ENCODE data around the gene TMEM252. TPM values are rescaled to one million over a fixed set of nuclear protein-coding genes. Genes with fewer than 3 reads are reported as not detected.
A peak's percentile ranks its signal among the peaks of the same experiment; 100 is the strongest.

The TMEM252 gene, protein sequence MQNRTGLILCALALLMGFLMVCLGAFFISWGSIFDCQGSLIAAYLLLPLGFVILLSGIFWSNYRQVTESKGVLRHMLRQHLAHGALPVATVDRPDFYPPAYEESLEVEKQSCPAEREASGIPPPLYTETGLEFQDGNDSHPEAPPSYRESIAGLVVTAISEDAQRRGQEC
- not detected in 2 replicates for total RNA-seq (ENCODE audit: low replicate concordance)

DNA sequence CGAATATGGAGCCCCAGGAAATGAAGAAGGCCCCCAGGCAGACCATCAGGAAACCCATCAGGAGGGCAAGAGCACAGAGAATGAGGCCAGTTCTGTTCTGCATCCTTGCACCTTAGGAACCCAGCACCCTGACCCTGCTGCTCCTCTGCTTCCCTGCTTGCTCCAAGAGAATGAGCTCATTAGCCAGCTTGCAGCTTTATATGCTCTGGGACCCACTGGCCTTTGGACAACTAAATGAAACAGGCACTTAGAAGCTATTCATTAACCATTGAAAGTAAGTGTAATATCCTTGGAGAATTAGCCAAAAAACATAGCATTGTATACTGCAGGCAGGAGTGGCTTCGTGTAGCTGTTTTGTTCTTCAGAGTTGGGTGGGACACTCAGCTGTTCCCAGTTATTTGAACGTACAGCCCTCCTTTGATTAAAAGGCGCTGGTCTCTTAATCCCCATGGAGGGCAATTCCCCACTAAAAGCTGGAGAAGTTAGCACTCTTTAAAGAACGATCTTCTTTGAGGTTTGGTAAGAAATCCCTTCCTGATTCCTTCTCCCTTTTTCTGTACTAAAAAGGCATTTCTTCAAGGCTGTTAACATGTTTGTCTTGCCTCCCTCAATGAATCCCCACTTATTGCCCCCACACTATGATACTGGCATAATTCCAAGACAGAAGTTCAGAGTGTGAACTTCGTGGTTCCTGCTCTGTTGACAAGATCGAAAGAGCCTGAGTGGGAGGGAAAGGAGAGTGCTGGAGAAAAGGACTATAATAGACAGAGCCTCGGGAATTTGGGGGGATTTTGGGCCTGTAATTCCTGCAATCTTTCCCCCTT, at the start of gene TMEM252:
TMEM252 (minus strand) TSS at position 172 of the 824 bp plus-strand sequence; CDS start at position 103, 69 bp downstream.
- TF ChIP-seq, protein P1, sequence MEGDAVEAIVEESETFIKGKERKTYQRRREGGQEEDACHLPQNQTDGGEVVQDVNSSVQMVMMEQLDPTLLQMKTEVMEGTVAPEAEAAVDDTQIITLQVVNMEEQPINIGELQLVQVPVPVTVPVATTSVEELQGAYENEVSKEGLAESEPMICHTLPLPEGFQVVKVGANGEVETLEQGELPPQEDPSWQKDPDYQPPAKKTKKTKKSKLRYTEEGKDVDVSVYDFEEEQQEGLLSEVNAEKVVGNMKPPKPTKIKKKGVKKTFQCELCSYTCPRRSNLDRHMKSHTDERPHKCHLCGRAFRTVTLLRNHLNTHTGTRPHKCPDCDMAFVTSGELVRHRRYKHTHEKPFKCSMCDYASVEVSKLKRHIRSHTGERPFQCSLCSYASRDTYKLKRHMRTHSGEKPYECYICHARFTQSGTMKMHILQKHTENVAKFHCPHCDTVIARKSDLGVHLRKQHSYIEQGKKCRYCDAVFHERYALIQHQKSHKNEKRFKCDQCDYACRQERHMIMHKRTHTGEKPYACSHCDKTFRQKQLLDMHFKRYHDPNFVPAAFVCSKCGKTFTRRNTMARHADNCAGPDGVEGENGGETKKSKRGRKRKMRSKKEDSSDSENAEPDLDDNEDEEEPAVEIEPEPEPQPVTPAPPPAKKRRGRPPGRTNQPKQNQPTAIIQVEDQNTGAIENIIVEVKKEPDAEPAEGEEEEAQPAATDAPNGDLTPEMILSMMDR (IDR thresholded peaks at IDR 0.05; ENCODE audit: insufficient read depth, low read length), result no peak
- DNase-seq (ENCODE audit: low read depth), result no peak
- H3K4me3 ChIP-seq (ENCODE audit: low read depth, low read length), result no peak within 1 kb of the TSS

DNA sequence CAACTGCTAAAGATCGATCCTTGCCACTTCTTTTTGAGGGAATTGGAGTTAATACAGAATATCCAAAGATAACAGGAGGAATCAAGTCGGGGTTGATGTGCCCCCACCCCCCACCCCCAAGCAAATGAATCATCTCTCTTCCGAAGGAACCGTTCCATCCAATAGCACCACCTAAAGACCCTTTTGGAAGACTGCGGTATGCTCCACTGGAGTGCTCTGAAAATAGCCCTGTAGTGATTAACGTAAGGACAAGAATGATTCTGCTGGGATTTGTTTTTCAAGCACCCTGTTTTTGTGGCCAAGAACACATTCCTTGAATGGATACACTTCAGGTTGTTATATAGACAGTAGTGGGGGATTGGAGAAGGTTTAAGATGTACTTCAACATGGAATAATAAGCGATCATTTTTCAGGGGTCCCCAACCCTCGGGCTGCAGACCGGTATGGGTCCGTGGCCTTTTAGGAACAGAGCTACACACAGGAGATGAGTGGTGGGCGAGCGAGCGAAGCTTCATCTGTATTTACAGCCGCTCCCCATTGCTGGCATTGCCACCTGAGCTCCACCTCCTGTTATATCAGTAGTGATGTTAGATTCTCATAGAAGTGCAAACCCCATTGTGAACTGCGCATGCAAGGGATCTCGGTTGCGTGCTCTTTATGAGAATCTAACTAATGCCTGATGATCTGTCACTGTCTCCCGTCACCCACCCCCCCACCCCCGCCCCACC, 44.5 kb upstream of the TMEM252 start:
- DNase-seq (ENCODE audit: low read depth), result no peak
- no peak overlapping the region for H3K4me3 ChIP-seq (ENCODE audit: low read depth, low read length)
- TF ChIP-seq, protein P1 (IDR thresholded peaks at IDR 0.05; ENCODE audit: insufficient read depth, low read length), result peak; percentile 7

DNA sequence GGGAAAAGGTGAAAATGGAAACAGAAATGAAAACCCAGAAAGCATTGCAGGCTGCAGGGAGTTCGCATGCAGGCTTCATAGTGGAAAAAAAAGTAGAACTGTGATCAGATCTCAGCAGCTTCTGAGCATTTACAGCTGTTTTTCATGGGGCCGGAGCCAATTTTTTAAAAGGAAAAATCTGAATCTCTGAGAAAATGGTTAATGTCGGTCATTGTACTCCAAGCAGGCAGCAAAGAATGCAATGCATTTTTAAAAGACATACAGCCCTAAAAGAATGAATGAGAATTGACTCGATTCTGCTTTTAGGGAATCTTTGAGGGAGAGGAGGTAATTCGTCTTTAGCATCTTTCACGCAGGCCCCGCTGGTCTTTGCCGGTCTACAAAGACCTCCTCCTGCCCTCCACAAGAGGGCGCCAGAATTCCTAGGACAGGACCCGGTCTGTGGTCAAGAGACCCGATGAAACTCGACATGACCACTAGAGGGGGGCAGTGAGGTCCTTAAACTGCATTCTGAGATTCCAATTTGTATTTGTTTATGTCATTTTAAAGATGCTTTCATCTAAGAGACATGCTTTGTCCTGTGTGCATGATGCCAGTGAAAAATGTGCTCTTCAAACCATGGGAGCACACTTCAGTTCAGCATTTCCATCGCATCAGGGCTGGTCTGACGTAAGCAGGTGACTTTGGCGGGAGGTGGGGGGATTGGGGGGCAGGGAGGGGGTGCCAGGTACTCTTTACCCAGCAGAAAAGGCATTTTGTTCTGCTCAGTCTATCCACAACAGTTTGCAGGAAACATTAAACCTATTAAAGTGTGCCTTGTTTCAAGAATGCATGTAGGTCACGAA, 43.7 kb upstream of the TMEM252 start:
- peak; percentile 87 for DNase-seq (ENCODE audit: low read depth)
- H3K4me3 ChIP-seq (ENCODE audit: low read depth, low read length), result no peak overlapping the region
- TF ChIP-seq, protein P1 (IDR thresholded peaks at IDR 0.05; ENCODE audit: insufficient read depth, low read length), result peak; percentile 99

DNA sequence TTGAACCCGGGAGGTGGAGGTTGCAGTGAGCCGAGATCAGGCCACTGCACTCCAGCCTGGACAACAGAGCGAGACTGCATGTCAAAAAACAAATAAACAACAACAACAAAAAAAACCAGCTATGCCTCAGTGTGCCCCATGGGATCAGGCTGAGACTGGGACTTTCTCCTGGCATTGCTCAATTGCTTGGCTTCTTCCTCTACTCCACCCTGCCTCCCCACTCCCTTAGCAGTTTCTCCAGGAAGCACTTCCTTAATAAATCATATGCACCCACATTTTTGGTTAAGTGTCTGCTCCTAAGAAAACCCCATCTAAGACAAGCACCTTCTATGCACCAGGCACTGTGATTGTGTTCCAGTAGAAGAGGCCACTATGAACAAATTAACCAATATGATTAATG, 41.0 kb upstream of the TMEM252 start:
- no peak for DNase-seq (ENCODE audit: low read depth)
- TF ChIP-seq, protein P1 (IDR thresholded peaks at IDR 0.05; ENCODE audit: insufficient read depth, low read length), result no peak
- H3K4me3 ChIP-seq (ENCODE audit: low read depth, low read length), result no peak overlapping the region

DNA sequence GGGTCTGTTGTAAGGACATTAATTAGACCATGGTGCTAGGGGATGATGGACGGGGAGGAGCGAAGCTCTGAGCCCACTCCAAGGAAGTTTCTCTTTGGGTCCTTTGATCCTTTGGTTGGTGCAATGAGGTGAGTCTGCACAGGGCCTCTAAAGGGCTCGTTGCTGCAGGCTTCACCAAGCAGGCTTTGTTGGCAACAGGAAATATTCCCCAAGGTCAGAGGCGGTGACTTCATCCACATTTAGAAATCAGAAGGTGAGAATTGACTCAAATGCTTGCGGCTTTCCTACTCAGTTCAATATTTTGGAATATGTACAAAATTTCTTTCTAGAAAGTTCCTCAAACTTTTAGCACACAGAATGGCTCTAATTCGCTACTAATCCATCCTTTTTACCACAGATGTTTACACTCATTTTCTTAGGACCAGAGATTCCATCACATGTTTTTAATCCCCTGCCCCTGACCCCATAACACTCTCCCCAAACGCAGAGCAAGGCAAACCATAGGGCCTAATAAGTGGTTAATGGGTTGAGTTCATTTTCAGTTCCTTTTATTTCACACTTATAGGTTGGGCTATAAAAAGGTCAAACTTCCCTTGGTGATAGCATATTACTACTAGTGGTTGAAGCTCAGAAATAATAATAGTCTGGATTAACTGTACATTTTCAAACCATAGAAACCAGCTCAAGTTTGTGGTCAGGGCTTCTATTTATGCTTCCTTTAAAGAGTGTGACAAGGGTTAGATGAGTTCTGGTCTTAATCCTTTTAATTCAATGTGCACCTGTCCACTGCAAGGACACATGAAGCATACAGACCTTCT, 37.3 kb upstream of the TMEM252 start:
- H3K4me3 ChIP-seq (ENCODE audit: low read depth, low read length), result no peak overlapping the region
- TF ChIP-seq, protein P1 (IDR thresholded peaks at IDR 0.05; ENCODE audit: insufficient read depth, low read length), result no peak
- DNase-seq (ENCODE audit: low read depth), result no peak

Measured in fibroblast of the aortic adventitia (primary cell).